NCI-H510A (cell line): ENCODE results near the gene UNC119.

ENCODE experiments used
- DNase-seq: peaks from one replicate; lab custom pipeline; 2025; lab: John Stamatoyannopoulos, UW

Gene UNC119

DNA sequence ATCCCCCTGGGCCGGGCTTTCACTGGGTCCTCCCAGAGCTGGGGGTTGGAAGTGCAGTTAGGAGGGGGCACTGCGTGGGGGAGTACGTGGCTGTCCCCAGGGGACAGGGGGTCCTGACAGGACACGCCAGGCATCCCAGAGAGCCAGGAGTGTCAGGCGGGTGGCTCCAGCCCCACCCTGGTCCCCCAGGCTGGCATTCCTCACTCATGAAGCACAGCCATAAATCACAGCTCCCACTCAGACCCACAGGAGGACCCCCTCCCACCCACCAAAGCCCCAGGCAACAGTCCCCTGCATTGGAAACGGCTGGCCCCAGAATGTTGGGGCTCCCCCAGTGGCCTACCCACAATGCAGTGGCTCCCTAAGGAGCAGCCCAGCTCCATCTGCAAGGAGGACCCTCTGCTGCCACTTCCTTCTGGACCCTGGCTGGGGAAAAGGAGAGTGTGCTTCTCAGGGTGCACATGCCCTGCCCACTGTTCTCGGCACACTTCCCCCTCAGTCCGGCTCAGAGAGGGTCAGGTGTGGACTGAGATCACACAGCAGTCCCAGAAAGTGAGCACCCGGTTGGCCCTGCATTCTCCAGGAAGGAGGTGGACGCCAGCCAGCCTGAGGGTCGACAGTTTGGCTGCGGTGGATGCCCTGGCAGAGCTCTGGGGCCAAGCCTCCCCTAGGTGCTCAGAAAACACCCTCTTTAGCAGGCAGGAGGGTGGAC lies 53.6 kb downstream of the UNC119 start:
- no peak for DNase-seq

DNA sequence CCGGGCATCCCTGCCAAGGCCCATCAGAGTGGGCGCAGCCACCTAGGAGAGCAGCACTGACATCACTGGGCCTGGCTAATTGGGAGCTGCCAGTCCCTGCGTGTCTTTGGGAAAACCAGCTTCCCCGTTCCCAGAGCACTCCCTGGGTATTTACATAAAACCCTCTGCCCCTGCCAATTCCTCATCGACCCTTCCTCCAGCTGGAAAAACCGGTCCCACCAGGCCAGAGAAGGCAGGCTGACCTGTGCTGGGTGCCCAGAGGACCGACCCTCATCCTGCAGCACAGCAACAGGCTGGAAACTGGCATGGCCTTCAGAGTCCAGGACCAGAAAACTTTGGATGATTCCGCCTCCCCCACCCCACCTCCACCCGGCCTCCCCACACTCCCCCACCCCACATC lies 54.5 kb downstream of the UNC119 start:
- DNase-seq, result peak; percentile 69
